ENCODE data around the gene CPTP. TPM values are rescaled to one million over a fixed set of nuclear protein-coding genes. Genes with fewer than 3 reads are reported as not detected.

CPTP gene
- total RNA-seq, 1 experiment from 2014 or later = 14.0 TPM

DNA sequence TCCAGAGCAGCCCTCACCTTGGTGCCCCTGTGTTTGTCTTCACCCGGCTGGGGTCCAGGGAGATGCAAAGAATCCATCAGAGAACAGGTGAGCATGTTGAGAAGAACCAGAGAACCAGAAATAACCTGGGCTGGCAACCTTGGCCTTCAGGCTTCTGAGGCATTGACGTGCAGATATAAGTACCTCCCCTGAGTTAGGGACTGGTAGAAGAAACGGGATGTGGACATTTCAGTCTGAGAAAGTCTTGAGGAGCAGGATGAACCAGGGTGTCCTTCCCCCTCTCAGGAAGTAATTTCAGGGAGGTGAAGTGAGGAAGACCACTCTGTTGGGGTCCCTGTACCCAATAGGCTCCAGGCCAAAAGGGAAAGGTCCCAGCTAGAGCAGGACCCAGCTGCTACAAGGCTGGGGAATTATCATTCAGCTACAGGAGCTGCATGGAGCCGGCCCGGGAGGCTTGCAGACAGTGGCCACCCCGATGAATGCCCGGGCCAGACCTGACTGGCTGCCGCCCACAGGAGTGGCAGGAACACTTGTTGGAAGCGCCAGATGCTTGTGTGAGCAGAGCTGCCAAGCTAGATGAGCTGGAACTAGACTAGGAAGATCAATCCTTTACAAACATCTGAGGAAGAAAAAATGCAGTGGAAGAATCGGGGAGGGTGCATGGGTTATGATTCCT lies 52.1 kb downstream of the CPTP start:
- Histone ChIP-seq H3K79me2 (ENCODE audit: insufficient read depth, low read length) (peaks cover 4% of the 10 kb centered on the region; the same call in 1 of the 2 replicates), H2BK20ac (ENCODE audit: low read depth, low read length, poor library complexity, severe bottlenecking) (no peak overlapping the region), H2BK5ac (ENCODE audit: insufficient read length, low read length) (no peak overlapping the region), H4K5ac (ENCODE audit: insufficient read length, low read depth, low read length) (peak overlapping the region; percentile 40), H3T11ph (ENCODE audit: low read length) (no peak overlapping the region), H2AFZ (ENCODE audit: low read length) (no peak overlapping the region), H2BK120ac (ENCODE audit: low read depth, low read length, poor library complexity, severe bottlenecking) (no peak overlapping the region), H2BK12ac (ENCODE audit: insufficient read length, low read depth, low read length) (no peak overlapping the region), H4K20me1 (ENCODE audit: control insufficient read depth, insufficient read depth, insufficient read length) (no peaks in the 10 kb centered on the region), H3K23me2 (ENCODE audit: insufficient read length, low read depth, low read length, poor library complexity, severe bottlenecking) (peaks cover 7% of the 10 kb centered on the region), H3K79me1 (ENCODE audit: insufficient read depth, low read depth, low read length, poor library complexity, severe bottlenecking) (peaks cover 13% of the 10 kb centered on the region), H2AK5ac (ENCODE audit: insufficient read length, low read length) (no peak overlapping the region), H2BK15ac (ENCODE audit: low read depth, low read length) (no peak overlapping the region), H3K4me1 (ENCODE audit: insufficient read depth, low read length) (no peaks in the 10 kb centered on the region; the same call in 1 of the 2 replicates), H3K9ac (ENCODE audit: extremely low read depth, insufficient read length, low read length) (no peak overlapping the region), H3K14ac (ENCODE audit: insufficient read depth, low read length) (no peak overlapping the region), H3K56ac (ENCODE audit: insufficient read length, low read depth, low read length) (no peak overlapping the region), H3K9me3 (ENCODE audit: control insufficient read depth, low read depth, low read length) (no peaks in the 10 kb centered on the region), H3K27ac (ENCODE audit: insufficient read length, low read depth, low read length) (no peak overlapping the region), H3K27me3 (ENCODE audit: insufficient read depth, low read length) (no peaks in the 10 kb centered on the region), H4K91ac (ENCODE audit: insufficient read length, low read depth, low read length) (no peak overlapping the region), H3K4ac (ENCODE audit: low read depth, low read length) (no peak overlapping the region), H3K23ac (ENCODE audit: insufficient read length, low read depth, low read length) (no peak overlapping the region), H3K18ac (ENCODE audit: insufficient read length, low read depth, low read length) (no peak overlapping the region), H3K4me2 (ENCODE audit: insufficient read depth, insufficient read length, low read length) (no peak overlapping the region), H4K8ac (replicated peaks; ENCODE audit: insufficient read length, low read depth, low read length) (no peak overlapping the region)
- no peak for DNase-seq
- Mint-ChIP-seq H3K27me3 (ENCODE audit: low read depth) (no peaks in the 10 kb centered on the region), H3K27ac (peak overlapping the region; percentile 68 to 89 (median 70); a peak in 3 of 7 replicates), H3K9me3 (no peaks in the 10 kb centered on the region), H3K4me1 (peaks cover 5 to 10% of the 10 kb centered on the region in 2 experiments), H3K36me3 (ENCODE audit: insufficient read depth in 1 of 3, low read depth in 3 of 3) (peaks cover 6 to 20% (median 12%) of the 10 kb centered on the region in 3 experiments), H3K4me3 (peak overlapping the region; percentile 83 to 88)
- no peak for TF ChIP-seq CTCF (conservative IDR thresholded peaks at IDR 0.05)
- WGBS (ENCODE audit: extremely low coverage, insufficient read length, low lambda C conversion rate) = no CpG with 5 or more reads among the region's 10 CpGs
